GM12872 (cell line): ENCODE measurements around the gene WDR77.

ENCODE experiments used
- CTCF ChIP-seq: IDR thresholded peaks from 3 replicates; pipeline ENCODE4 v1.5.1; 2011; ENCODE audit warnings: low read depth, mild to moderate bottlenecking, low read length, moderate library complexity; ENCODE audit not compliant: insufficient read depth

WDR77 gene

GRCh38 chr1:111470596-111470995 is 21.5 kb upstream of the WDR77 start:
- TF ChIP-seq CTCF, result no peak

- no peak for TF ChIP-seq CTCF
These were observed 20.5 kb upstream of the WDR77 start for GRCh38 chr1:111469539-111469938.

- TF ChIP-seq CTCF, result no peak
These were observed 19.7 kb upstream of the WDR77 start for GRCh38 chr1:111468717-111469100.

- TF ChIP-seq CTCF, result 0 out of 3 replicates have a peak, but pooled peaks have one; percentile 16
These were observed 19.0 kb upstream of the WDR77 start for GRCh38 chr1:111467865-111468716.

GRCh38 chr1:111466480-111466879 is 17.4 kb upstream of the WDR77 start:
- no peak for TF ChIP-seq CTCF

- TF ChIP-seq CTCF, result no peak
These were observed 16.7 kb upstream of the WDR77 start for GRCh38 chr1:111465754-111466153.

- TF ChIP-seq CTCF, result no peak
These were observed 14.1 kb upstream of the WDR77 start for GRCh38 chr1:111463029-111463683.
